Panc1 (cell line): Measurements from ENCODE around the gene C20orf204.

Experiments used
- CTCF ChIP-seq: fragments of 450-650 bp; IDR thresholded peaks from 2 replicates; pipeline ENCODE4 v1.5.1; 2017; ENCODE audit warnings: mild to moderate bottlenecking
- POLR2AphosphoS5 ChIP-seq: IDR thresholded peaks from 2 replicates; pipeline ENCODE4 v1.6.1; 2012; ENCODE audit warnings: mild to moderate bottlenecking, low read depth, low read length, moderate library complexity
- TCF7L2 ChIP-seq: IDR thresholded peaks from 2 replicates; pipeline ENCODE4 v1.6.1; 2011; ENCODE audit warnings: mild to moderate bottlenecking, low read depth, low read length, inconsistent platforms

DNA sequence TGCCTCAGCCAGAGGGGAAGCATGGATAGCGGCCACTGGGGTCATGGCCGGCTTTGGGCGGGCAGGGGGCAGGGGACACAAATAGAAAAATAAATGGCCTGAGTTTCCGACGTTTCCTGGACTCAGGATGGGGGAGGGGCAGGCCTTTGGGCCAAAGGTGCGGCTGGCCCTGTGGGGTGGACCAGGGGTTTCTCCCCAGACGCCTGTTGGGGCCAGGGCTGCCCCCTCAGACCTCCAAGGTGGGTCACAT lies 20.6 kb downstream of the C20orf204 start:
- TF ChIP-seq CTCF (no peak), POLR2AphosphoS5 (no peak), TCF7L2 (no peak)
